Astrocyte (in vitro differentiated cells and primary cell): ENCODE measurements around the gene E4F1. TPM values are rescaled to one million over a fixed set of nuclear protein-coding genes. Genes with fewer than 3 reads are reported as not detected.

Experiments
- DNase-seq: peaks from one replicate; pipeline ENCODE4 v3.0.0-alpha.2; 2010; ENCODE audit warnings: low read depth
- FAIRE-seq: peaks from 2 replicates; lab custom pipeline; 2011; peaks lifted over from hg19 to GRCh38; lab: Jason Lieb, UNC
- H2AFZ ChIP-seq: 2 replicates; pipeline ENCODE4 v1.6.0; 2012; ENCODE audit warnings: low read depth, low read length, inconsistent platforms
- H3K27ac ChIP-seq: 2 replicates; pipeline ENCODE4 v1.5.1; 2011; ENCODE audit warnings: low read depth, low read length, inconsistent platforms
- H3K27me3 ChIP-seq: 2 replicates; pipeline ENCODE4 v1.6.0; 2011; ENCODE audit warnings: low read length, inconsistent platforms; ENCODE audit not compliant: insufficient read depth
- H3K36me3 ChIP-seq: 2 replicates; pipeline ENCODE4 v1.5.1; 2011; ENCODE audit warnings: low read length, inconsistent platforms; ENCODE audit not compliant: insufficient read depth
- H3K4me1 ChIP-seq: 2 replicates; pipeline ENCODE4 v1.5.1; 2011; ENCODE audit warnings: low read length, inconsistent platforms; ENCODE audit not compliant: insufficient read depth
- H3K4me2 ChIP-seq: 2 replicates; pipeline ENCODE4 v1.6.0; 2012; ENCODE audit warnings: low read length, inconsistent platforms
- H3K4me3 ChIP-seq: 2 replicates; pipeline ENCODE4 v1.5.1; 2011; ENCODE audit warnings: low read depth, mild to moderate bottlenecking, low read length, inconsistent platforms; ENCODE audit not compliant: insufficient read depth
- H3K79me2 ChIP-seq: 2 replicates; pipeline ENCODE4 v1.6.0; 2012; ENCODE audit warnings: mild to moderate bottlenecking, low read length, inconsistent platforms; ENCODE audit not compliant: insufficient read depth
- H3K9ac ChIP-seq: 2 replicates; pipeline ENCODE4 v1.6.0; 2012; ENCODE audit warnings: mild to moderate bottlenecking, low read length, inconsistent platforms
- H3K9me3 ChIP-seq: 2 replicates; pipeline ENCODE4 v1.5.1; 2012; ENCODE audit warnings: low read depth, mild to moderate bottlenecking, low read length, inconsistent platforms; ENCODE audit not compliant: insufficient read depth
- H4K20me1 ChIP-seq: 2 replicates; pipeline ENCODE4 v1.6.0; 2012; ENCODE audit warnings: low read length, inconsistent platforms; ENCODE audit not compliant: insufficient read depth
- H3K27ac Mint-ChIP-seq: one replicate; pipeline ENCODE4 v1.8.0; 2021; ENCODE audit warnings: mild to moderate bottlenecking, mixed read lengths; ENCODE audit not compliant: unreplicated experiment
- H3K27me3 Mint-ChIP-seq: one replicate; pipeline ENCODE4 v1.8.0; 2021; ENCODE audit warnings: low read depth, mixed read lengths; ENCODE audit not compliant: unreplicated experiment
- H3K36me3 Mint-ChIP-seq: one replicate; pipeline ENCODE4 v1.8.0; 2021; ENCODE audit warnings: low read depth, mixed read lengths; ENCODE audit not compliant: unreplicated experiment
- H3K4me1 Mint-ChIP-seq: one replicate; pipeline ENCODE4 v1.8.0; 2021; ENCODE audit warnings: low read depth, mixed read lengths; ENCODE audit not compliant: unreplicated experiment
- H3K4me3 Mint-ChIP-seq: one replicate; pipeline ENCODE4 v1.8.0; 2021; ENCODE audit warnings: mild to moderate bottlenecking, moderate library complexity, mixed read lengths; ENCODE audit not compliant: unreplicated experiment
- H3K9me3 Mint-ChIP-seq: one replicate; pipeline ENCODE4 v1.8.0; 2021; ENCODE audit warnings: mild to moderate bottlenecking, mixed read lengths; ENCODE audit not compliant: unreplicated experiment
- EZH2 ChIP-seq: IDR thresholded peaks from 2 replicates; pipeline ENCODE4 v1.6.1; 2012; ENCODE audit warnings: mild to moderate bottlenecking, low read length, inconsistent platforms; ENCODE audit not compliant: insufficient read depth
- total RNA-seq: library from RNA; stranded (reverse); gene quantifications from 2 replicates; pipeline ENCODE4 v1.2.1, GENCODE V29; 2021
- TF ChIP-seq, protein P1 (sequence below): IDR thresholded peaks from 2 replicates; pipeline ENCODE4 v1.5.1; 2011; ENCODE audit warnings: low read depth, mild to moderate bottlenecking, inconsistent platforms, low read length, moderate library complexity; ENCODE audit not compliant: insufficient read depth

The E4F1 gene
- total RNA-seq, 1 donor from 2014 or later = 22.8 TPM

DNA sequence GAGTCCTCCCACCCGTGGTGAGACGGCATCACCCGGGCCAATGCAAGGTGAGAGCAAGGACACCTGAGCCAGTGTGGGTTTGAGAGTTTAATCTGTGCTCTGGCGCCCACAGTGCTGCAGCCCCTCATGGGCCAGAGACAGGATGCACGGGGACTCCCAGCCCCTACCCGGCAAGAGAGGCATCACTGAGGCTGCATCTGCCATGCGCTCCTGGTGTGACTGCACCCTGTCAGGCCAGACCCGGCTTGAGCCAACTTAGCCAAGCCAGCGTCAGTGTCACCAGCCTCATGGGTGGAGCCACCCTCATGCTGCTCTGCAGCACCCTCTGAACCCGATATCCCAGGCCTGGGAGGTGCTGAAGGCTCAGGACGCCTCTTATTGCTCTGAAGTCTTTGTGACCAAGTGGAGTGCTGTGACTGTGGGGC is 11.5 kb upstream of the E4F1 start:
- no peak for DNase-seq
- Histone ChIP-seq H3K27ac (no peak overlapping the region), H3K4me2 (peak overlapping the region; percentile 85), H2AFZ (no peak overlapping the region), H3K27me3 (no peaks in the 10 kb centered on the region), H3K4me3 (no peak overlapping the region), H3K79me2 (peaks cover 35% of the 10 kb centered on the region), H4K20me1 (peaks cover 30% of the 10 kb centered on the region), H3K36me3 (no peaks in the 10 kb centered on the region), H3K4me1 (peaks cover 19% of the 10 kb centered on the region), H3K9me3 (no peaks in the 10 kb centered on the region), H3K9ac (no peak overlapping the region)
- H3K27me3 Mint-ChIP-seq = no peaks in the 10 kb centered on the region
- peaks cover 4% of the 10 kb centered on the region for H3K36me3 Mint-ChIP-seq
- H3K9me3 Mint-ChIP-seq = no peaks in the 10 kb centered on the region
- H3K4me3 Mint-ChIP-seq = peak overlapping the region; percentile 9
- peaks cover 12% of the 10 kb centered on the region for H3K4me1 Mint-ChIP-seq
- H3K27ac Mint-ChIP-seq = no peak overlapping the region
- FAIRE-seq = no peak
- no peak for TF ChIP-seq EZH2

DNA sequence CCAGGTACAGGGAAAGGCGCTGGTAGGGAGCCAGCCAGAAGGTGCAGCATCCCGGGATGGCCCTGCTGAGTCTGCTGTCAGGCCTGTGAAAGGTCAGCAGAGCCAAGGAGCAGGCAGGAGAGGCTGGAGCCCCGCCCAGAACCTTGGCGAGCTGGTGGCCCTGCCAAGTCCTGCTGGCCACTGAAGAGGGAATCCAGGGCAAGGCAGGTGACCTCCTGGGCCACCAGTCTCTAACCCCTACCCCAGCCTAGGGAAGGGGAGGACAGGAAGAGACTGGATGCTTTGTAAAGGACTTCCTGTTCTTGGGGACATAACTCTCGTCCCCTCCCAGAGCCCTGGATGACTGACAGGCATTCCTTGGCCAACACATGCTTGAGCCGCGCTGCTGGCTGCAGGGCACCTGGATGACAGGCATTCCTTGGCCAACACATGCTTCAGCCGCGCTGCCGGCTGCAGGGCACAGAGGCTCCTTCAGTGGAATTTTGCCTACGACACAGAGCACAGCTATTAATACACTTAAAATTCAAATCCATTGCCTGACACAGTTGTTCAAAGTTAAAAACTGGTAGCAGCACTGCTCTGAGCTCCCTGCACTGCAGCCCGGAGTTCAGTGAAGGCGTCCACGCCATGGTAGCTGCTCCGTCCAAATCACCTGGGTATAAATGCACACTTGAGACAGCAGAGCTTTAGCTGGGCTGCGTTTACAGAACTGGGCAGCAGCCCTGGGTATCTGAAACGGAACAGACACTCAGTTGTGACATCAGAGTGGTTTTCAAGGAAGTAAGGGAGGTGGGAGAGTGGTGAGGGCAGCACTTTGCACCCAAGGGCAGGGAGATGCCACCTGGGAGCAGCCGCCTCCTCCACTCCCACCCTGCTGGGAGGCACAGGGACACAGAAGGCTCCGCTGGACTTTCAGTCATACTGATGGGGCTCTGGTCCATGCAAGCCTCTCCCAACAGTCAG is 10.7 kb upstream of the E4F1 start:
- peak overlapping the region; percentile 85 for H3K4me2 ChIP-seq
- no peaks in the 10 kb centered on the region for H3K9me3 ChIP-seq
- FAIRE-seq (no peak), DNase-seq (no peak)
- H3K27ac Mint-ChIP-seq = peak overlapping the region; percentile 82
- H3K27ac ChIP-seq = no peak overlapping the region
- H2AFZ ChIP-seq = no peak overlapping the region
- no peaks in the 10 kb centered on the region for H3K36me3 ChIP-seq
- H3K9ac ChIP-seq = peak overlapping the region; percentile 84
- TF ChIP-seq, protein P1, sequence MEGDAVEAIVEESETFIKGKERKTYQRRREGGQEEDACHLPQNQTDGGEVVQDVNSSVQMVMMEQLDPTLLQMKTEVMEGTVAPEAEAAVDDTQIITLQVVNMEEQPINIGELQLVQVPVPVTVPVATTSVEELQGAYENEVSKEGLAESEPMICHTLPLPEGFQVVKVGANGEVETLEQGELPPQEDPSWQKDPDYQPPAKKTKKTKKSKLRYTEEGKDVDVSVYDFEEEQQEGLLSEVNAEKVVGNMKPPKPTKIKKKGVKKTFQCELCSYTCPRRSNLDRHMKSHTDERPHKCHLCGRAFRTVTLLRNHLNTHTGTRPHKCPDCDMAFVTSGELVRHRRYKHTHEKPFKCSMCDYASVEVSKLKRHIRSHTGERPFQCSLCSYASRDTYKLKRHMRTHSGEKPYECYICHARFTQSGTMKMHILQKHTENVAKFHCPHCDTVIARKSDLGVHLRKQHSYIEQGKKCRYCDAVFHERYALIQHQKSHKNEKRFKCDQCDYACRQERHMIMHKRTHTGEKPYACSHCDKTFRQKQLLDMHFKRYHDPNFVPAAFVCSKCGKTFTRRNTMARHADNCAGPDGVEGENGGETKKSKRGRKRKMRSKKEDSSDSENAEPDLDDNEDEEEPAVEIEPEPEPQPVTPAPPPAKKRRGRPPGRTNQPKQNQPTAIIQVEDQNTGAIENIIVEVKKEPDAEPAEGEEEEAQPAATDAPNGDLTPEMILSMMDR = no peak
- no peak for TF ChIP-seq EZH2
- peaks cover under 1% of the 10 kb centered on the region for H3K36me3 Mint-ChIP-seq
- H3K4me1 Mint-ChIP-seq = peaks cover 12% of the 10 kb centered on the region
- peaks cover 29% of the 10 kb centered on the region for H3K79me2 ChIP-seq
- peaks cover 19% of the 10 kb centered on the region for H3K4me1 ChIP-seq
- H3K4me3 ChIP-seq = peak overlapping the region; percentile 72
- H3K27me3 ChIP-seq = no peaks in the 10 kb centered on the region
- H4K20me1 ChIP-seq = peaks cover 30% of the 10 kb centered on the region
- H3K27me3 Mint-ChIP-seq = no peaks in the 10 kb centered on the region
- H3K9me3 Mint-ChIP-seq = no peaks in the 10 kb centered on the region
- peak overlapping the region; percentile 87 for H3K4me3 Mint-ChIP-seq

DNA sequence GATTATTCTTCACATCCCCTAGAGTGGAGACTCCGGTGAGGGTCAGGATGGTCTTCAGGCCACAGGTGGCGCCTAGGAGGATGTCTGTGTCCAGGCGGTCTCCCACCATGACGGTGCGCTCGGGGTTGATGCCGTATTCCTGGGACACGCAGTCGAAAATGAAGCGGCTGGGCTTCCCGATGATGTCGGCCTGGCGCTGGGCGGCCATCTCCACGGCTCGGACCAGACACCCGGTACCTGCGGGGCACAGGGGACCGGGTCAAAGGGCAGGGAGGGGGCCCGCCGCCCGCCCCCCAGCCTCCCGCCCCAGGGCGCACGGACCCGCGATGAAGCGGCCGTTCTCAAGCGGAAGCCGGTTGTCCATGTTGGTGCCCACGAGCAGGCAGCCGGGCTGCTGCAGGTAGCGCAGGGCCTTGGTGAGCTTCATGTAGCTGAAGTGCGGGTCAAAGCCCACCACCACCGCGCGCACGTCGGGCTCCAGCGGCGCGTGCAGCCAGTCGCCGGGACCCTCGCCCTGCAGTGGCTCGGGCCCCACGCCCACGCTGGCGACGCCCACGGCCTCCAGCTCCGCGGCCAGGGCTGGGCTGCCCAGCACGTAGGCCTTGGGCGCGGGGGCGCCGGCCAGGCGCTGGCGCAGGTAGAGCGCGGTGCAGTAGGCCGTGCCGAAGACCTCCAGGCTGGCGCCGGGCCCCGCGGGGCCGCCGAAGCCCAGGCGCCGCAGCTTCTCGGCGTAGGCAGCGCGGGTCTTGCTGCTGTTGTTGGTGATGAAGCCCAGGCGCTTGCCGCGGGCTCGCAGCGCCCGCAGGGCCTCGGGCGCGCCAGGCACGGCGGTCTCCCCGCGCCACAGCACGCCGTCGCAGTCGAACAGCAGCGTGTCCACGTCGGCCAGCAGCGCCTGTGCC is 9.3 kb upstream of the E4F1 start:
- no peaks in the 10 kb centered on the region for H3K36me3 Mint-ChIP-seq
- no peaks in the 10 kb centered on the region for H3K9me3 Mint-ChIP-seq
- peak overlapping the region; percentile 72 for H3K4me3 ChIP-seq
- H3K27me3 ChIP-seq = no peaks in the 10 kb centered on the region
- DNase-seq (no peak), FAIRE-seq (no peak)
- peaks cover 19% of the 10 kb centered on the region for H3K4me1 ChIP-seq
- peak overlapping the region; percentile 73 for H2AFZ ChIP-seq
- peaks cover 30% of the 10 kb centered on the region for H4K20me1 ChIP-seq
- peaks cover 12% of the 10 kb centered on the region for H3K4me1 Mint-ChIP-seq
- H3K4me3 Mint-ChIP-seq = peak overlapping the region; percentile 87
- H3K79me2 ChIP-seq = peaks cover 29% of the 10 kb centered on the region
- H3K27me3 Mint-ChIP-seq = no peaks in the 10 kb centered on the region
- no peak for TF ChIP-seq EZH2
- TF ChIP-seq, protein P1 = no peak
- H3K9me3 ChIP-seq = no peaks in the 10 kb centered on the region
- H3K27ac Mint-ChIP-seq = no peak overlapping the region
- peak overlapping the region; percentile 85 for H3K4me2 ChIP-seq
- H3K27ac ChIP-seq = peak overlapping the region; percentile 66
- no peaks in the 10 kb centered on the region for H3K36me3 ChIP-seq
- peak overlapping the region; percentile 84 for H3K9ac ChIP-seq
